CD4-positive, alpha-beta T cell treated with Interleukin-21 for 1 hour (primary cell): Measurements from ENCODE around the gene LSAMP.

Source experiments
- DNase-seq: peaks from one replicate; pipeline ENCODE4 v3.0.0-alpha.2; 2020

The LSAMP gene

DNA sequence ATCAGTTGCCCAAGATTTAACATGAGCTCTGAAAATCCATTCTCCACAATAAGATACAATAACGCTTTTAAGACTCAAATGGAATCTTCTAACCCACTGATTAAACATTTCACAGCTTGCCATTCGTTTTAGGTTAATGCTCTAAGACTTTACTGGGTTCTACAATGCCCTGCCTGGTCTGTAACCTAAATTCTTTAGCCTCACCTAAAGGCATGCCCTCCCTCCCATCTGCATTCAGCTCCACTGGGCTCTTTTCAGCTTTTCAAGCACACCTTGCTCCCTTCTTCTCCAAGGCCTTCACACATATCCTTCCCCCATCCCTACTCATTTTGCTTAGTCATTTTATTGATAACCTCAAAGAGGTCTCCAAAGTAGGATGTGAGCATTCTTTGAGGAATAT is 290.9 kb downstream of the LSAMP start:
- DNase-seq: no peak

DNA sequence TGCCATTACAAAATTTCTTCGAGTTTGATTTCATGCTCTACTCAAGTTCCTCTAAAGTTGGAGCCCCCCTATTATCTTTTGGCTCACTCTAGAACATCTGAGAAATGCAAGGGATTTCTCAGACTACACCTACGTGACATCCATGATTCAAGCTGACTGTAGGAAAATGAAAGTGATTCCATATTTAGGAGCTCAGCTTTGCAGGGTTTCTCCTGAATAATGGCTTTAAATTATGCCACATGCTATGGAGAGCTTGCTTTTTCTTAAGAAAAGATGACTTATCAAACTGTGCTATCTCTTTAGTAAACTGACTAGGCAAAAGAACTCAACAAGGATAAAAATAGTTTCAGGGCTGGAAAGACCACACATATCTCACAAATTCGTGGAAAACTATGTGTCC is 292.1 kb downstream of the LSAMP start:
- DNase-seq: no peak

DNA sequence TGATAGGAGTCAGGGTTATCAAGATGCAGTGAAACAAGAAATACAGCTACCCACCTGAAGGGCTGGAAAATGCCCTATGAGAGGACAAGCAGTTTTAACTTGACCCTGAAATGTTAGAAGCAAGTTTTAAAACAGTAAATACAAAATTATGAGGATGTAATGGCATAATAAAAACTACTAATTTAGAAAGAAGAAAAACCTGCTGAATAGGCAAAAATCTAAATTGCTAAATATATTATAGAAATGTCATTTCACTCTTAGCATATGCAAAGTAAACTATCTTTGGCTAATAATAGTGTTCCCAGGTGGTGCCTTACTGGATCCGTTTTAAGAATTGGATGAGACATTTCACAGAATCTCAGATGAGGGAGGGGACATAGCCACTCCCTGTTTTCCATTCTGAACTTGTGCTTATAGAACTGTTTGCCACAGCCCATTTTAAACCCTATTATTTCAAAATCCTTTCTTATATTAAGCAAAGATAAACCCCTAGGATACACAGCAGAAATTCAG is 294.6 kb downstream of the LSAMP start:
- DNase-seq: no peak

DNA sequence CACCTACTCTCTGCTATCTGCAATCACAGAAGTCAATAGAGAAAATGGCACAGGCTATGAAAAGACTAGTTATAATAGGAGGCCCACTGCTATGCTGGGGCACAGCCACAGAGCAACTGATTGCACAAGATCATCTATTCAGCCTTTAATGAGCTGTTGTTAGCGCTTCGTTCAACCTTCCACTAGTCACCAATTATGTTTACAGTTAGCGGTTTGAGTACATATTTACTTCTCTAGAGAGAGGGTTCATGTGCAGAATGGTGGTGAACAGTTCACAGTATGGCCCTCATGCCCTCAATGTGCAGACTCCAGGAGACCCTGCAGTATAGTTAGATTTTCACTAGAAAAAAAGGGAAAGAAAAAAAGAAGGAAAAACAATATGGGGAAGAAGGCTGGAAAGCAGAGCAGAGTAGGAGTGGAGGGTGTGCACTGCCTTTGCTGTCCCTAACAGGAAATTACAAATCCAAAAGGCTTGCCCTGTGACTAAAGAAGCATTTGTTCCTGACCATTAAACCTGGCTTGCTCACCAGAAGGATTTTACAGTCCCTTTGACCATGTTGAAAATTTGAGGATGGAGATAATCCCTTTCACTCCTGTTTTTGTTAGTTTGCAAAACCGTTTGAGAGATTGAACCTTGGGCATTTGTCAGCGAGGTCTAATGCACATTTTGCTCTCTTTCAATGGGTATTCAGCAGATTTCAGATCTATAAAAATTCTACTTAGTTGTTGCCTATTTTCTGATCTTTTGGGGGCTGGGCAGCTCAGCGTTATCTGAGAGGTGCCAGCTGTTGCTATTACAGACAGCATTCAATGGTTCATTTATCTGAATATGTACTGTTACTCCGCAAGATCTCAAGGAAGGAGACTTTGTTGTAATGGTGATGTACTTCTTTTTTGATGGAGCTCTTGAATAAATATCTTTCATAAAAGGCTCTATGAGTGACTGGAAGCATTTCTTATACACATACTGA is 296.1 kb downstream of the LSAMP start:
- DNase-seq: no peak

DNA sequence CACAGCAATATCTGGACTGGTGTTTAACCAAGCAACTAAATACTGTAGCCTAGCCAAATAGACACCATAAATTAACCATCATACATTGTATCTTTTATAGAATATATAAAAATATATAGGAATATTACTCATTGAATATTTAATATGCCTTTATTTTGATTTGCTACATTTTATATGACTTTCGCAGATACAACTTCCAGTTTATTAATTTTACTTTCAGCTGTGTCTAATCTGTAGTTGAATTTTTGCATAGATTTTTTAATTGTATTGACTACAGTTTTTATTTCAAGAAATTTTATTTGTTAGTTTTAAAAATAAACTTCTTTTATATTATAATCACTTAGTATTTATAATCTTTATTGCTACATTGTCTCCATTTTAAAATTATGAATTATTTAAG is 299.7 kb downstream of the LSAMP start:
- DNase-seq: no peak

DNA sequence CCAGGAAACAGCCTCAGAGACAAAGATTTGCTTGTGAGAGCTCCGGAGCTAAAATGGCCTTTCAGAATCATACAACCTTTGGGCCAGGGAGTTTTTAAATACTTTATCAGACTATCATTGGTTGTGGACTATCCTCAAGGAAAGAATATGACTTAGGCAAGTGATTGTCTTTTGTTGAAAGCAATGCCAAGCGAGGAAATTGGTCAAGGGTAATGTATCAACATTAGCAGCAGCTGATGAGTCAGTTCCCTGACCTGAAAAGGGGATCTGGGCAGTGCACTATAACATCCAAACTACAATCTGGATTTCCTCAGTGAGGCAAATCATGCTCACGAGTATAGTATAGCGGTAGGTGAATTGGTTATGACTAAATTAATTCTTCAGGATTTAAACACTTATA is 303.6 kb downstream of the LSAMP start:
- DNase-seq: no peak

DNA sequence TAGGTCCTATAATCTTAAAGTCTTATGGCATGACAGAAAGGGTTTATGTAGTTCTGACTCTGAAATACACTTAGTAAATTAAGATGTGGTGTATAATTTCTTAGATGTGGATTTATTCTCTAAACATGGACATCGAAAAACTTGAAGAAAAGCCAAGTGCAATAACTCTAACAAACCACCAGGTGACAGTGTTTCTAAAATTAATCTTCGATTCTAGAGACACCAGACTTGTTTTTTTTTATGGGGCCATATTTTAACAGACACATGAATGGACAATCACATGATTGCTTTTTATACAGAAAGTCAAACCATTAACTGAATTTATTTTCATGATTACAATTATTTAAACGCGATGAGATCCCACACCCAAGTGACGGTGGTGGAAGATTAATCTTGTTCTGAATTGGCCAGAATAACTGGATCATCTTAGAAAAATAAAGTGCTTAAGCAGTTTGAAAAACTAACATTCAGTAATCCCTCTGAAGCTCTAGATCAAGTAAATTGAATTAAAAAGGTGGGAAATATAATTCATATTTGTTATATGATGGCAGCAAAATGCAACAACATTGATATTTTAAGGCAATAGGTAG is 305.1 kb downstream of the LSAMP start:
- no peak for DNase-seq

DNA sequence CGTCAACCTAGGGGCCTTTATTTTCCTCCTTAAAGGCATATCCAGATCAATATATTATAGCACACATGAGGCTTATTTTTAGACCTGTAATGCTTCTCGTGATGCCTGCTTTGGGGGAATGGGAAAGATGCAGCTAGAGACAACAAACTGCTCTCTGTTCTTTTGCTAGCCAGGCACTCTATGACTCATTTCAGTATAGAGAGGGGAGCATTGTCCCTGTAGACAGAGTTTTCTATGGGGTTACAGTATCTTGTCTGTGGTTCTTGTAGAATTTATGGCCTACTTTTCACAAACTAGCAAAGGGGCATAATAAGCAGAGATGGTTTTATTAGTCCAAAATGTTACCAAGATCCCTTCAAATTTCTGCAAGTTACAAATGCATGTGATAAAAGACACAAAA is 305.6 kb downstream of the LSAMP start:
- DNase-seq: no peak

DNA sequence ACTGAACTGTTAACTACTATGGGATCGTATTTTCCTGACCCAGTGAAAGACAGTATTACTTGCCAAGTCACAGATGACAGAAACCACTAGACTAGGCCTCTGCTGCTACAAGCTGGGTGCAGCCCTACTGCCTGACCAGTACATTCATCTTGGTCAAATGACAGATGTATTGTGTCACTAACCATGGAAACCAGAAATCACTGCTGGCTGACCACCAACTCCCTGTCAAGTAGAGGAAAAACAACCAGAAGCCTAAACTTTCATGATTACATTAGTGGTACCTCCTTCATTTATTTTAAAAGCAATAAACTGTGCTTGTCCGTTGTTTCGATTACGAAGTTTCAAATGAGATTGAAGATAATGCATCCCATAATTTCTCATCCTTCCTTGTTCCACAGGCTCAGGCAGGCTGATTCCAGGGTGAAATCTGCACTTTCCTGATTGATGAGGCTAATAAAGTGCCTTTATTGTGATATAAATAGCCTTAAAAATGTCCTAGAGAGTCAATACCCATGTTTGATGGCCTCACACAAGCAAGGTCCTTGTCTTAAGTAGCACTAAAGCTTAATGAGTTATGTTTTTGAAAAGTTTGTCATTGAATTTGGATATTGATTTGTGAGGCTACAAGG is 309.7 kb downstream of the LSAMP start:
- no peak for DNase-seq

DNA sequence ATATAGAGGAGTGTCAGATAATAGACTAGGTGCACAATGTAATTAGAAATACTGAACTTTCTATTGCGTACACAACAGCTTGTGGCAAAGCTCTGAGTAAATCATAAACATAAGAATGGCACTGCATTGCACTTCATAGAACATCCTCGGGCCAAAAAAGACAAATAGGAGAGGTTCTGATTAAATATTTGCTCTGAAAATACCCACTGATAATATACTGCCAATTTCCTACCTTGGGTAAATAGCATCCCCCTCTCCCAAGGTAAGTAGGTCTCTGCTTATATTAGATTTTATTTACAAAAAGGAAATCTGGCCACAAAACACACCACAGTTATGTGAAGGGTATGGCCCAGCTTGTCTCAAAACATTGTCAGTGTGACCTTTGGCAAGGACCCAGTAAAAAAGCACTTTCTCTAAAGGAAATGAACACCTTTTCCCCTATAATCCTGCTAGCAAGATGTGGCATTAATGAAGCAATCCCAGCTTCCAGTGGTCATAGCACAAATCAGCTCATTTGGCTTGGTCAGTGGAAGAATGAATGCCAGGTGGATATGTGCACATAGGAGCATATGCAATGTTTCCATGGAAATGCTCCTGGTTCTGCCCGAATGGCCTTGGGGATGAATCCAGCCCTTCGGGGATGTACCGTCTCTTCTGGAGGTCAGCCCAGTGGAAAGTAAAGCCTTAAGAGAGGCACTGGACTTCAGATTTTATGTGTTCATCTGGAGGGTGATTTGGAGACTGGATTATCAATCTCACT is 315.9 kb downstream of the LSAMP start:
- DNase-seq: no peak

DNA sequence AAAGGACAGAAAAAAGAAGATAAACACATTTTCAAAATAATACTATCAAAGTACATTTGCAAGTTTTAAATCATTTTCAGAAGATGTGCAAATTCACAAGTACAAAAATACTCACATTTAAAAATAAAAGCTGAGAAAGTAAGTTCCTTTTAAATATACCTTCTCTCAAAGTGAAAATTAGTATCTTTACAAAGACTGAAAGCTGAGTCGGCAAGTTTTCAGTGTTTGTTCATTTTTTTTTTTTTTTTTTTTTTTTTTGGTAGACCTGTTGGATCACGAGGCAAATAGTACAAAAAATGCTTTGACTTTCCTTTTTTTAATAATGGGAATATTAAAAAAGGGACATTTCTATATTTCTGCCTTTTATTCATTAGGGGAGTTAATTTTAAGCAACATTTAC is 317.8 kb downstream of the LSAMP start:
- DNase-seq: no peak

DNA sequence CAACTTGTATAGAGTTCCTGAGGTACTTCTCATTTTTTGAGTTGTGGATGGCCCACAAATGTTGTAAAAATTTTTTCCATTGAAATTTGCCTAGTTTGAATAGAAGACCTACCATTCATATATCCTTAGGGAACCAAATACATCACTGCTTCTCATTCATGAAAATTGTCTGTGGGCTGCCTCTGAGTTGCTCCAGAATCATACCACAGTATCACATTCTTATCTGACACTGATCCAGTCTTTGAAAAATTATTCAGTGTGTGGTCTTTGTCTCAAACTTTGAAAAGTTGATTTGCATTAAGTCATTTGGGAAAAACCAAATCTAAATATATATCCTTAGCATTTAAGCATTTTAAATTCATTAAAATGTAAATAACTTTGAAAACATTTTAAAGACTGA is 321.1 kb downstream of the LSAMP start:
- DNase-seq: no peak

DNA sequence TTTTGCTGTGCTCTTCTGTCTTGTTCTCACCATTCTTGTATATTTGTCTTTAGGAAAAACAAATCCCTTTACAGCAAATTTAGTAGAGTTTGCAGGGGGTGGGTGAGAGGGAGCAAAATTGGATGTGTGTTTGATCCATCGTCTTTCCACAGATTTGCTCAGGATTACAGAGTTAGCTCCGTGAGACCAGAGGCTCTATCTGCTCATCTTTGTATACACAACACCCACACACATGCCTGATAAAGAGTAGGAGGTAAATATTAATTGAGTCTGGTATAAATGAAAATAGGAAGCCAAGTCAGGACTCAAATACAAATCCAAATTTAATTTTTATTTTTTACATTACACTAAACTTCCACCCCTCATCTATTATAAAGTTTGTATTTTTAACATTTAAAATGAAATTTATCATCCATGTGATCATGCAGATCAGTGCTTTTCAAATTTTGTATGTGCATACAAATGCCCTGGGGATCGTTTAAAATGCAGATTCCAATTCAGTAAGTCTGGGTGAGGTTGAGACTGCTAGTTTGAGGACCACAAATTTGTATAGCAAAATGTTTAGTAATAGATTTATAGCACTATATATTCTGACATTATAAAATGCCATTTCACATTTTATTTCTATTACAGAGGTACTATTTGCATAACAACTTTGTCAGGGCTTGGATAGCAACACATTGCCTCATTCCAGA is 326.7 kb downstream of the LSAMP start:
- DNase-seq: no peak

DNA sequence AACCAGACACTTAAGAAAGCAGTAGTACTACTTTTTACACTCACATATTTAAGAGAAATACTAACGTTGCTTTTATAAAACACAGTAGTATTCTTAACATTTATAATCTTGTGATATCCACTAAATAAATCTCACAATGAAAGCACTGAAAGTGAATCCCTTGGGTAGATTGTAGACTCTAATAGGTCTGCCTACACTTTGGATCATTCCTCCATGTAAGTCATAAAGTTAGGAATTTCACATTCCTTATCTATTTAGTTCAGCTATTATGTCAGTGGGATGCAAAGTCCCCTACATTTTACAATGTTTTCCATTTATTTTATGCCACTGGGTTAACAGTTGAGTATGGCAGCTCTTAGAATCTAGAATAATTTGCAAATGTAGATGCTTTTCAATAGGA is 330.7 kb downstream of the LSAMP start:
- no peak for DNase-seq

DNA sequence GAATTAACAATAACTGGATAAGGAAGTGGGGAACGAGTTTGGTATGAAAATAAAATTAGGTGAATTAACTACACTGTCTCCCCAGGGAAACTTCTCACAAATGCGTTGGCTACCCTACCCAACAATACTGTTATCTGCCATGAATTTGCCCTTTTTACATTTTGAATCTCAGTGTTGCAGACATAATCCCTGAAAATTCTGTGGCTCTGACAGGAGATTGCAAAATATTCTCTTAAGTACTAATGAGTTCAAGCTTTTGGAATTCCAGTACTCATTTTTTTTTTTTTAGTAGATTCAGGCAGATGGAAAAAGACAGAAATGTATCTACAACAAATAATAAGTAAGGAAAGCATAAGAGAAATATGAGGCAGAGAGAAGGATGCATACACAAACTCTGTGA is 332.6 kb downstream of the LSAMP start:
- DNase-seq: no peak

DNA sequence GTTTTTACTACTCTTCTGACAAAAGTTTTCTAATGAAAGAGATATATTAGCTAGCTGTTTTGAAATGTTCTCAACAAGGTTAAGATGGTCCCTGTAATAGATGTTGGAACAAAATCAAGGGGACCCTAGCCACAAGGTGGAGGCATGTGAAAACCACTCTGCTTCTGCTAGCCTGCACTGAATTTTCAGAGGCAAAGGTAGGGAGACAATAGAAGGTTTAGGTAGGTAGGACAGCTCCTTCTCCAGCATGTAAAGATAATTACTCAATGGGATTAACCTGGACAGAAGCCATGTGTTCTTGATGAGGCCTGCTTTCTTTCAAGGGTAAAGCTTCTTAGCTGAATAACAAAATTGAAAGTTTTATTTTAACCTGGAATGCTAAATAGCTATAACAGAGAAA is 333.5 kb downstream of the LSAMP start:
- DNase-seq: no peak

DNA sequence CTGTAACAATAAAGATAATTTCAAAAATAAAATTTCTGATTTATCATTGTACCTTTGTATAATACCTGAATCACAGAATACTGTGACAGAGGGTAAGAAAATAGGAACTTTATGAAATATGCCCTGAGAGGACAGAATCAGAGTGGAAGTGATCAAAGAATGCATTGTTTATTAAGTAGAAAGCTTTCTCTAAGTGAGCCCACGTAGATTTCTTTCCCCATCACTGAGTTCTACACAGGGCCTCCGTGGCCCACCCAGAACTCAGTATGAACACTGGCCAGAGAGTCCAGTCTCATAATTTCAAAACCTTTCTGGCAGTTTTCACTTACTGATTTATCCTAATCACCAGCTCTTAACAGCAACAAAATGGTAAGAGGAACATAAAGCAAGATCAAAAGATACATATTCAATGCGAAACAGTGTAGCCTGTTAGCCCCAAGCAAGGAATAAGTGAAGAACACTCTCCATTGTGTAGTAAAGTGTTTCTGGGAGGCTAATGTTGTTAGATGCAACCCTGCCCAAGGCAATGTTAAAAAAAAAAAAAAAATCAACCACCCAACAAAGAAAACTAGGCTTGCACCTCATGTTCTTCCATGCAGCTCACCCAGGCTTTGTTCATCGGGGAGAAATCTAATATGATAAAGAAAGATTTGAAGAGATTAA is 341.3 kb downstream of the LSAMP start:
- no peak for DNase-seq

DNA sequence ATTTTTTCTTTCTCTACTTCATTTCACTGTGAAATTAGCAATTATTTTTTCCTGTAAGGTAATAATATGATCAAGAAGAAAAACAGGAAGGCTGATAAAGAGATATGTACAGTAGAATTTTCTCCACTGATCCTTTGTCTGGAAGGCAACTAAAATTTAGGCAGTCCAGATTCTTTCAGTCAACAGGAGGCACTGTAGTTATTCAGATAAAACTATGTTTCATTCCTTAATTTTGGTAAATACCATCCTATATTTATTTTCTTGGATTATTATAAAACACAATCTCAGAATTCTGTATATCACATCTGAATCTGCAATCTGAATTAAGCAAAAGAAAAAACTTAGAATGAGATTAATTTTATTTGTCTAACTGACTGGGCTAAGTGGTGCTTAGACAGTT is 343.2 kb downstream of the LSAMP start:
- DNase-seq: no peak

DNA sequence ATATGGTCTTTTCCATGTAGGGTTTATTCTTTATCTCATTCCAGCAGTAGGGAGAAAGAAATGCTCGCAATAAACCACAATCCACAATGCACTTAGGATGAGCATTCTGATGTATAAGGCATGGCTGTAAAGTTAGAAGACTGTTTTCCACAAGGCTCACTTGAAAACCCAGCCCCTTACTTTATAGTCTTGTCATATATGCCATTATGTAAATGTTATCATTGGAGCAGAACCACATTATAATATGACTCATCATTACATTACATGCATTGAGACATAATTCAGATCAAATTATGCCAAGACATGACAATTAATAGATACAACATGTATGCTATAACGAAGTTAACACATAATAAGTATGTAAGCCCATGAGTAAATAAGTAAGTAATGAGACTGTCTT is 348.1 kb downstream of the LSAMP start:
- no peak for DNase-seq

DNA sequence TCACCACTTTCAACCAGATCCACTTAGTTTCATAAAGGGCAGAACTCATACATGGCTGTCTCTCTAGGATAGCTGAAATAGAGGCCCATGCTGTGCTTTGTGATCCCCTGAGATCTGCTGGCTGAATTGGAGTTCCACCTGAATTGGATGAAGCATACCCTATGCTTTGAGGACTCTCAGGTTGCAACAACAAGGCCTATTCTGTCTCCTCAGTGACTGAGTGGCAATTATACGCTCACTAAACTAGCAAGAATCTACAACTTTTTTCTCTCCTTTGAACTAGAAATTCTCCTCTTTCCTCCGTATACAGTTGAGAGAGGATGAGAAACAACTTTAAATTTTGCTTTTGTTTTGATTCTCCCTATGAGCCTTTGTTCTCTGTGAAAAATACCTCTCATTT is 348.7 kb downstream of the LSAMP start:
- DNase-seq: no peak

DNA sequence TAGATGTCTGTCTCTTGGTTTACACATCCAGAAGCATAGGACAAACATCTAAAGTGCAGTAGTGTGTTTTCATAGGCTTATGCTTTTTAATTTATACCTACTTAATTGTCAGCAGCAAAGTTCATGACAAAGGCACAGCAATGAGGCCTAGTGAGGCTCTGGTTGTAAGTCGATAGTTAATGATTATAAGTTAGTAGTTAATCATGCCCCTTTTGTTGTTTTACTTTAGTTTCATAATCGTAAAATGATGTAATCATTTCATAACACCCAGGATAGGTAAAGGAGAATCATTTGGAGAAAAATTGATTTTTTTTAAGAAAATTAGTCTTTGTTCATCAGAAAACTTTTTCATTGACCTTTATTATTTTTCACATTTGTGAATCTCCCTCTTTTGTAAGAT is 351.9 kb downstream of the LSAMP start:
- DNase-seq: no peak

DNA sequence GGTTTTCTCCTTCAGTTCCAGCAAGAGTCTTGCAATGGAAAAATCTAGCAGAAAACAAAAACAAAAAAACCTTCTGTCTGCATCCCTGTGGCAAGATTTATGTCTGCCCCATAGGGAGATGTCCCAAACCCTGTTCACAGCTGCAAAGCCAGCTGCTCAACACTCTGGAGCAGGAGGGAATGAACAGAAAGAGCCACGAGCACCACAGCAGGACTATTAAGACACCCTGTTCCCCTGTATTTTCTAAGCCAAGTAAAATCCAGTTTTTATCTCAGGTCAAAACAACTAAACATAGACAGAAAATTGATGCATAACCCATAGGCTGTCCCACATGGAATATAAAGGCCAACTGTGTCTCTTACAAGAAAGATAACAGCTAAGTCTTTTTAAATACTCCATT is 357.9 kb downstream of the LSAMP start:
- no peak for DNase-seq
